ENCODE results near the gene SPA17.

Gene SPA17

GRCh38 chr11:124658986-124659385, 14.7 kb upstream of the SPA17 start:
- DNase-seq (ENCODE audit: low read depth, low spot score) = no peak
- no peak overlapping the region for H3K4me3 ChIP-seq (ENCODE audit: low read depth, low read length)
- in situ Hi-C loops (cut with HindIII; ENCODE audit: low sequenced_read_pairs) = no loop called here
- no peak for TF ChIP-seq CTCF (IDR thresholded peaks at IDR 0.05; ENCODE audit: low read depth, low read length)

- no peak for TF ChIP-seq CTCF (IDR thresholded peaks at IDR 0.05; ENCODE audit: low read depth, low read length)
- H3K4me3 ChIP-seq (ENCODE audit: low read depth, low read length) = no peak overlapping the region
- in situ Hi-C loops (cut with HindIII; ENCODE audit: low sequenced_read_pairs) = no loop called here
- no peak for DNase-seq (ENCODE audit: low read depth, low spot score)
Measured at GRCh38 chr11:124661553-124661952, 12.2 kb upstream of the SPA17 start.

GRCh38 chr11:124662106-124662505, 11.6 kb upstream of the SPA17 start:
- in situ Hi-C loops (cut with HindIII; ENCODE audit: low sequenced_read_pairs) = no loop called here
- TF ChIP-seq CTCF (IDR thresholded peaks at IDR 0.05; ENCODE audit: low read depth, low read length) = no peak
- no peak overlapping the region for H3K4me3 ChIP-seq (ENCODE audit: low read depth, low read length)
- no peak for DNase-seq (ENCODE audit: low read depth, low spot score)

GRCh38 chr11:124663861-124664260, 9.8 kb upstream of the SPA17 start:
- DNase-seq (ENCODE audit: low read depth, low spot score) = no peak
- no peak for TF ChIP-seq CTCF (IDR thresholded peaks at IDR 0.05; ENCODE audit: low read depth, low read length)
- in situ Hi-C loops (cut with HindIII; ENCODE audit: low sequenced_read_pairs) = no loop called here
- H3K4me3 ChIP-seq (ENCODE audit: low read depth, low read length) = no peak overlapping the region

GRCh38 chr11:124667601-124668000, 6.1 kb upstream of the SPA17 start:
- in situ Hi-C loops (cut with HindIII; ENCODE audit: low sequenced_read_pairs) = no loop called here
- no peak overlapping the region for H3K4me3 ChIP-seq (ENCODE audit: low read depth, low read length)
- no peak for DNase-seq (ENCODE audit: low read depth, low spot score)
- TF ChIP-seq CTCF (IDR thresholded peaks at IDR 0.05; ENCODE audit: low read depth, low read length) = no peak

- in situ Hi-C loops (cut with HindIII; ENCODE audit: low sequenced_read_pairs) = no loop called here
- H3K4me3 ChIP-seq (ENCODE audit: low read depth, low read length) = no peak overlapping the region
- TF ChIP-seq CTCF (IDR thresholded peaks at IDR 0.05; ENCODE audit: low read depth, low read length) = peak; percentile 69
- peak; percentile 48 for DNase-seq (ENCODE audit: low read depth, low spot score)
Measured at GRCh38 chr11:124669193-124669592, 4.5 kb upstream of the SPA17 start.

- in situ Hi-C loops (cut with HindIII; ENCODE audit: low sequenced_read_pairs) = no loop called here
- no peak for TF ChIP-seq CTCF (IDR thresholded peaks at IDR 0.05; ENCODE audit: low read depth, low read length)
- no peak overlapping the region for H3K4me3 ChIP-seq (ENCODE audit: low read depth, low read length)
- DNase-seq (ENCODE audit: low read depth, low spot score) = no peak
Measured at GRCh38 chr11:124670732-124671131, 3.0 kb upstream of the SPA17 start.

All from astrocyte of the spinal cord (primary cell).